HepG2 (cell line): ENCODE results near the gene LSM14B.

Source experiments
- CTCF ChIP-seq: sonication (generic); formaldehyde crosslinking; IDR thresholded peaks from 2 replicates; pipeline ENCODE4 v1.5.0; 2020; ENCODE audit warnings: mild to moderate bottlenecking, missing genetic modification reagents, moderate library complexity
- JUND ChIP-seq: sonication (generic); formaldehyde crosslinking; IDR thresholded peaks from 2 replicates; pipeline ENCODE4 v1.8.0; 2022; ENCODE audit warnings: mild to moderate bottlenecking, missing genetic modification reagents
- NR2F1 ChIP-seq, 2 experiments: fragments of 450-650 bp in 1 of 2; formaldehyde crosslinking in 1 of 2; IDR thresholded peaks; 2 replicates each; pipeline versions ENCODE4 v1.5.0 to v1.6.1; 2016 to 2020; ENCODE audit warnings: mild to moderate bottlenecking in 1 of 2, missing compliant biosample characterization in 1 of 2, missing genetic modification reagents in 1 of 2, moderate library complexity in 1 of 2
- PHF8 ChIP-seq: sonication (generic); formaldehyde crosslinking; IDR thresholded peaks from 2 replicates; pipeline ENCODE4 v1.5.0; 2020; ENCODE audit warnings: missing genetic modification reagents
- RAD21 ChIP-seq: fragments of 450-650 bp; formaldehyde crosslinking; IDR thresholded peaks from 2 replicates; pipeline ENCODE4 v1.5.0; 2020; ENCODE audit warnings: mild to moderate bottlenecking
- ZBTB46 ChIP-seq: sonication (generic); formaldehyde crosslinking; IDR thresholded peaks from 2 replicates; pipeline ENCODE4 v1.4.0; 2020; ENCODE audit warnings: mild to moderate bottlenecking, missing genetic modification reagents, borderline replicate concordance
- ZNF652 ChIP-seq: IDR thresholded peaks from 2 replicates; pipeline ENCODE4 v1.6.1; 2016; ENCODE audit warnings: low read depth, borderline replicate concordance
- ZSCAN12 ChIP-seq: sonication (generic); formaldehyde crosslinking; IDR thresholded peaks from 2 replicates; pipeline ENCODE4 v1.9.0; 2021; ENCODE audit warnings: mild to moderate bottlenecking, missing genetic modification reagents
- ZSCAN22 ChIP-seq: sonication (generic); formaldehyde crosslinking; IDR thresholded peaks from 2 replicates; pipeline ENCODE4 v1.4.0; 2020; ENCODE audit warnings: mild to moderate bottlenecking, missing genetic modification reagents
- TF ChIP-seq, protein P1 (sequence below): sonication (generic); formaldehyde crosslinking; IDR thresholded peaks from 2 replicates; pipeline ENCODE4 v1.8.1; 2023; ENCODE audit warnings: mild to moderate bottlenecking, inconsistent platforms, moderate library complexity, missing genetic modification reagents, borderline replicate concordance

DNA sequence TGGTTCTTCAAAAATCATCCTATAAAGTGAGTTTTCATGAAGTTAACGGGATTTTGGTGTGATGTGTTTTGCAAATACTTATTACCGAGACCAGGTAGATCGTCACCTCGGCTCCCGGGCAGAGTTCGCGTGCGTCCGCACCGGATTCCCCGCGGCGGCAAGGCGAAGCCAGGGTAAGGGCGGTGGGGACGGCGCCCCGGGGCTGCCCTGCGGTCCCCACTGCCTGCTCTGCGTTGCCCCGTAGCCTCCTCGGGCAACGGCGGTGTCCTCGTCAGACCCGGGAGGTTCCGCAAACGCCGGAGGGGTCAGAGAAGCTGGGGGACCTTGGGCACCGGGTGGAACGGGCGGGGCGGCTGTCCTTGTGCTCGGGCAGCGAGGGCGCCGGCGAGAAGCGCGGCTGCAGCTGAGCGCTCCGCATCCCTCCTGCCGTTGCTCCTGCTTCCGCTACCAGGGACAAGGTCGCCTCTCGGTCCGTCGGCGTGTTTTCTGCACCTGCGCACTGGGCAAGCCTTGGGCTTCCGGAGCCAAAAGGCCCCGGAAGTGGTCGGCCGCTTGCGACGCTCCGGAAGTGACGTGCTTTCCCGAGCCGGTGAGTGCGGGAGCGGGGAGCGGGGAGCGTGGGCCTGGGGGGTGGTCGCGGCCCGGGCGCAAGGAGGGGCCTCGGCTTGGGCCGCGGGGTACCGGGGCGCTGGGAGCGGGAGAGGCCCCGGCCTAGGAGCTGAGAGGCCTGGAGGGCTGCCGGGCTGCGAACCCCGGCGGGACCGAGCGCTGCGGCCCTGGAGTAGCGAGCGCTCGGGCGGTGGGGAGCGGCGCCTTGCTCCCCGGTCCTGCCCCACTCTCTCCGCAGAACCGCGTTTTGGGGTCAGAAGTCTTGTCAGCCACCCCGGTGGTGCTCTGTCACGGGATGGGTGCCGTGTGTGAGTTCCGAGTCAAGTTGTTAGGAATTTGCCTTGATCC is 60.5 kb downstream of the LSM14B start, which contains the start of gene MTG2:
- TF ChIP-seq RAD21 (peak; percentile 79), ZBTB46 (peak; percentile 78; the same call in 1 of the 2 replicates), CTCF (0 out of 2 replicates have a peak, but pooled peaks have one; percentile 45), ZSCAN22 (CRISPR knock-in tag) (peak; percentile 74; the same call in 1 of the 2 replicates), ZNF652 (CRISPR knock-in tag) (0 out of 2 replicates have a peak, but pooled peaks have one; percentile 54), JUND (peak; percentile 86), PHF8 (CRISPR knock-in tag) (peak; percentile 97), ZSCAN12 (CRISPR knock-in tag) (peak; percentile 93), NR2F1 (CRISPR knock-in tag; IDR thresholded peaks at IDR 0.05) (peak in 1 of 2 experiments; percentile 67; a peak in 2 of 4 replicates)
- TF ChIP-seq, protein P1, sequence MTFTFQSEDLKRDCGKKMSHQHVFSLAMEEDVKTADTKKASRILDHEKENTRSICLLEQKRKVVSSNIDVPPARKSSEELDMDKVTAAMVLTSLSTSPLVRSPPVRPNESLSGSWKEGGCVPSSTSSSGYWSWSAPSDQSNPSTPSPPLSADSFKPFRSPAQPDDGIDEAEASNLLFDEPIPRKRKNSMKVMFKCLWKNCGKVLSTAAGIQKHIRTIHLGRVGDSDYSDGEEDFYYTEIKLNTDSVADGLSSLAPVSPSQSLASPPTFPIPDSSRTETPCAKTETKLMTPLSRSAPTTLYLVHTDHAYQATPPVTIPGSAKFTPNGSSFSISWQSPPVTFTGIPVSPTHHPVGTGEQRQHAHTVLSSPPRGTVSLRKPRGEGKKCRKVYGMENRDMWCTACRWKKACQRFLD (CRISPR knock-in tag): peak; percentile 97
